Endodermal cell (in vitro differentiated cells): Measurements from ENCODE around the gene DCTD. TPM values are rescaled to one million over a fixed set of nuclear protein-coding genes. Genes with fewer than 3 reads are reported as not detected.
A peak's percentile ranks its signal among the peaks of the same experiment; 100 is the strongest.

Experiments
- DNase-seq: peaks from one replicate; pipeline ENCODE4 v3.0.0-alpha.2; 2017
- H3K27ac ChIP-seq: 2 replicates; pipeline ENCODE4 v1.5.1; 2013; ENCODE audit warnings: mild to moderate bottlenecking, low read depth, low read length, moderate library complexity
- H3K27me3 ChIP-seq: 2 replicates; pipeline ENCODE4 v1.6.1; 2013; ENCODE audit warnings: mild to moderate bottlenecking, low read length, moderate library complexity; ENCODE audit not compliant: insufficient read depth, control insufficient read depth, poor library complexity, severe bottlenecking
- H3K36me3 ChIP-seq: 2 replicates; pipeline ENCODE4 v1.7.0; 2013; ENCODE audit warnings: mild to moderate bottlenecking, low read length, moderate library complexity; ENCODE audit not compliant: control insufficient read depth, insufficient read depth
- H3K4me1 ChIP-seq: one replicate; pipeline ENCODE4 v1.7.0; 2013; ENCODE audit warnings: low read length; ENCODE audit not compliant: control insufficient read depth, insufficient read depth
- H3K4me3 ChIP-seq: 2 replicates; pipeline ENCODE4 v1.5.1; 2013; ENCODE audit warnings: mild to moderate bottlenecking, low read length, moderate library complexity
- H3K9ac ChIP-seq: 2 replicates; pipeline ENCODE4 v1.6.1; 2013; ENCODE audit warnings: mild to moderate bottlenecking, low read length, moderate library complexity; ENCODE audit not compliant: poor library complexity, severe bottlenecking; ENCODE audit errors: extremely low read depth
- H3K9me3 ChIP-seq: 2 replicates; pipeline ENCODE4 v1.6.1; 2013; ENCODE audit warnings: mild to moderate bottlenecking, low read length, moderate library complexity; ENCODE audit not compliant: control insufficient read depth
- H3K27ac Mint-ChIP-seq: 2 replicates; pipeline ENCODE4 v1.8.0; 2020; ENCODE audit warnings: mixed read lengths
- H3K27me3 Mint-ChIP-seq: 2 replicates; pipeline ENCODE4 v1.8.0; 2021; ENCODE audit warnings: mild to moderate bottlenecking, mixed read lengths; ENCODE audit not compliant: insufficient read depth
- H3K36me3 Mint-ChIP-seq: 2 replicates; pipeline ENCODE4 v1.8.0; 2020; ENCODE audit warnings: low read depth, mixed read lengths
- H3K4me1 Mint-ChIP-seq: 2 replicates; pipeline ENCODE4 v1.8.0; 2020; ENCODE audit warnings: mixed read lengths
- H3K4me3 Mint-ChIP-seq: 2 replicates; pipeline ENCODE4 v1.8.0; 2020; ENCODE audit warnings: mild to moderate bottlenecking, moderate library complexity, mixed read lengths
- H3K9me3 Mint-ChIP-seq: 2 replicates; pipeline ENCODE4 v1.8.0; 2020; ENCODE audit warnings: mild to moderate bottlenecking, mixed read lengths
- CTCF ChIP-seq: fragments of 200-600 bp; sonication (generic); conservative IDR thresholded peaks from 2 replicates; pipeline ENCODE4 v1.5.0; 2021; ENCODE audit warnings: antibody characterized with exemption, mild to moderate bottlenecking
- WGBS, 2 experiments: methylation state at CpG; one replicate each; pipeline versions ENCODE4 v1.1.5 to v1.1.7; 2013; ENCODE audit warnings: missing lambda C conversion rate in 2 of 2, mixed read lengths in 1 of 2; ENCODE audit not compliant: insufficient coverage in 1 of 2, insufficient read length in 1 of 2; 5-methylcytosine and 5-hydroxymethylcytosine counted together
- total RNA-seq, 2 donors: library from RNA; stranded (reverse); fragmentation: NEBNext Ultra II Directional in 1 of 2; extraction: Animal tissue kit (Norgen Biotek cat#: 25700) in 1 of 2; gene quantifications; 2 replicates in 1 of 2; 3 replicates in 1 of 2; pipeline ENCODE4 v1.2.1, GENCODE V29; 2021

DCTD gene
- total RNA-seq, 2 donors from 2014 or later: 104 to 111 TPM

GRCh38 chr4:182894681-182895275 is 22.4 kb downstream of the DCTD start:
- no peak for DNase-seq
- Mint-ChIP-seq H3K27ac (peak overlapping the region; percentile 32), H3K4me1 (peaks cover 8% of the 10 kb centered on the region), H3K27me3 (no peaks in the 10 kb centered on the region), H3K4me3 (no peak overlapping the region), H3K9me3 (no peaks in the 10 kb centered on the region), H3K36me3 (peaks cover 71% of the 10 kb centered on the region)
- H3K4me3 ChIP-seq: no peak overlapping the region
- H3K36me3 ChIP-seq: peaks cover 74% of the 10 kb centered on the region
- no peak overlapping the region for H3K27ac ChIP-seq
- H3K9me3 ChIP-seq: no peaks in the 10 kb centered on the region
- WGBS, 2 experiments: 96 to 98% methylated on average over 18 of the region's 18 CpGs
- H3K27me3 ChIP-seq: no peaks in the 10 kb centered on the region
- TF ChIP-seq CTCF: no peak
- H3K9ac ChIP-seq: no peak overlapping the region
- no peaks in the 10 kb centered on the region for H3K4me1 ChIP-seq

GRCh38 chr4:182893474-182894080 is 23.6 kb downstream of the DCTD start:
- peaks cover 8% of the 10 kb centered on the region for H3K4me1 Mint-ChIP-seq
- no peak overlapping the region for H3K4me3 Mint-ChIP-seq
- no peak overlapping the region for H3K4me3 ChIP-seq
- no peak overlapping the region for H3K27ac Mint-ChIP-seq
- no peak overlapping the region for H3K9ac ChIP-seq
- peaks cover 81% of the 10 kb centered on the region for H3K36me3 Mint-ChIP-seq
- no peak for DNase-seq
- H3K27me3 Mint-ChIP-seq: no peaks in the 10 kb centered on the region
- 89 to 92% methylated on average over 9 to 19 of the region's 19 CpGs for WGBS, 2 experiments
- H3K36me3 ChIP-seq: peaks cover 78% of the 10 kb centered on the region
- H3K27ac ChIP-seq: no peak overlapping the region
- H3K27me3 ChIP-seq: no peaks in the 10 kb centered on the region
- H3K4me1 ChIP-seq: no peaks in the 10 kb centered on the region
- H3K9me3 Mint-ChIP-seq: no peaks in the 10 kb centered on the region
- no peaks in the 10 kb centered on the region for H3K9me3 ChIP-seq
- no peak for TF ChIP-seq CTCF

- Mint-ChIP-seq H3K4me1 (peaks cover 4% of the 10 kb centered on the region), H3K9me3 (no peaks in the 10 kb centered on the region), H3K27me3 (no peaks in the 10 kb centered on the region), H3K4me3 (no peak overlapping the region), H3K36me3 (peaks cover 82% of the 10 kb centered on the region), H3K27ac (no peak overlapping the region)
- H3K36me3 ChIP-seq: peaks cover 83% of the 10 kb centered on the region
- H3K9me3 ChIP-seq: no peaks in the 10 kb centered on the region
- no peak overlapping the region for H3K27ac ChIP-seq
- no peaks in the 10 kb centered on the region for H3K4me1 ChIP-seq
- DNase-seq: no peak
- H3K4me3 ChIP-seq: no peak overlapping the region
- TF ChIP-seq CTCF: no peak
- 97 to 100% methylated on average over 5 to 6 of the region's 6 CpGs for WGBS, 2 experiments
- no peak overlapping the region for H3K9ac ChIP-seq
- H3K27me3 ChIP-seq: no peaks in the 10 kb centered on the region
Measured at GRCh38 chr4:182893047-182893446, 24.1 kb downstream of the DCTD start.
